PFSK-1 (cell line): ENCODE results near the gene TPRG1.

Experiments used
- FOXP2 ChIP-seq: optimal IDR thresholded peaks from 2 replicates; pipeline ENCODE3; 2011; ENCODE audit warnings: borderline replicate concordance, control low read depth, inconsistent platforms; ENCODE audit not compliant: insufficient read depth; ENCODE audit errors: extremely low read length, extremely low read depth
- POLR2AphosphoS5 ChIP-seq: IDR thresholded peaks from 2 replicates; pipeline ENCODE4 v1.6.1; 2012; ENCODE audit warnings: low read depth, mild to moderate bottlenecking, control low read depth, low read length, moderate library complexity
- REST ChIP-seq, 2 experiments: IDR thresholded peaks; 2 replicates each; pipeline versions ENCODE4 v1.6.1 to v1.8.0; 2011 to 2012; ENCODE audit warnings: low read depth in 2 of 2, low read length in 2 of 2, control low read depth in 1 of 2, inconsistent platforms in 1 of 2, mild to moderate bottlenecking in 1 of 2, moderate library complexity in 1 of 2; ENCODE audit not compliant: insufficient read depth in 1 of 2
- SIN3A ChIP-seq: IDR thresholded peaks from 2 replicates; pipeline ENCODE4 v1.6.1; 2012; ENCODE audit warnings: mild to moderate bottlenecking, low read length, moderate library complexity, borderline replicate concordance; ENCODE audit not compliant: insufficient read depth
- TAF1 ChIP-seq: IDR thresholded peaks from 2 replicates; pipeline ENCODE4 v1.6.1; 2012; ENCODE audit warnings: low read length, control low read depth, borderline replicate concordance; ENCODE audit not compliant: insufficient read depth

The TPRG1 gene

DNA sequence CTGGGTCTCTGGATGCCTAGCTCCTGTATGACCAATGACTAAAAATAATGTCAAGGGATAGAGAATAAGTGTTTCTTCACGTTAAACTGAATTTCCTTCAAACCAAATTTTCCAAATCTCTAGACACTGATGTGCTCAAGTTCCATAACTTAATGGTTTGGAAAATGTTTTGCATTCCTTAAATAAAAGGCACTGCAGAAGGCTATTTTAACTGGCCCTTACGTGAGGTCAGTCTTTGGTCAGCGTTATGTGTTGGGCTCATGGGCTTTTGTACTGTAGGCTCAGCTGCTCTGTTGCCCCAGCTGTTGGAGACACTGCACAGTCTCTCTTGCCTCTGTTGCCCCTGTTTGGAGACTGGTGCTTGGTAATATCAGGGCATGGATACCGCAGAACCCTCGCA lies 188.5 kb downstream of the TPRG1 start:
- TF ChIP-seq REST (IDR thresholded peaks at IDR 0.05; ENCODE audit: insufficient read depth in 1 of 2, low read depth in 2 of 2, low read length in 2 of 2) (no peak), POLR2AphosphoS5 (no peak)

DNA sequence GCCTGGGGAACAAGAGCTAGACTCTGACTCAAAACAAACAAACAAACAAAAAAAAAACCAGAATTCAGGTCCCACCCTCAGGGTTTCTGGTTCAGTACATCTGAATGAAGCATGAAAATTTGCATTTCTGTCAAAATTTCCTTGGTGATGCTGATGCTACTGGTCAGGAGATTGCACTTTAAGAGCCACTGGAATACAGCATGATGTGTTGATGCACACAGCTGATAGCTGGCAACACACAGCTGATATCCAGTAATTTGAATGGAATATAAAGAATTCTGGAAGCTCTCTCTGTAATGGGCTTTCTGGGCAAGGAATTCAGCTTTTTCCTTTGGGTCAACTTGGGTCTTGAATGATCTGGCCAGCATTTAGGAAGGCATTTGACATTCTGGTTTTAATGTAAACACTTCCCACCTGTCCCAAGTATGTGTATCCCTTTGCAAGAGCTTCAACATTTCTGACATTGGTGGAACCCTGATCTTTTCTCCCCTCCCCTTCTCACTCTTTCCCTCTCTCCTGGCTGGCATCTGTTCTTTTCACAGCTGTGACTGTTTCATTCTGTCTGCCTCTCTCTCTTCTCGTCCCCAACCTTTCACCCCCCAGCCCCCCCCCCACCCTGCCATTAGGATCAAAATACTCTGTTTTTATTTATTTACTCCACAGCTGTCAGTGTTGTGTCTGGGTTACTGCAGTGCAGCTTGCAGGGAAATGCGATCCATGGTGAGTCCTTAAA lies 189.5 kb downstream of the TPRG1 start:
- no peak for TF ChIP-seq POLR2AphosphoS5
- TF ChIP-seq FOXP2, result no peak
- no peak for TF ChIP-seq TAF1
- TF ChIP-seq REST (IDR thresholded peaks at IDR 0.05; ENCODE audit: insufficient read depth in 1 of 2, low read depth in 2 of 2, low read length in 2 of 2), result no peak
- no peak for TF ChIP-seq SIN3A

GRCh38 chr3:189363590-189364255 lies 192.0 kb downstream of the TPRG1 start:
- TF ChIP-seq FOXP2, result no peak
- no peak for TF ChIP-seq TAF1
- no peak for TF ChIP-seq SIN3A
- TF ChIP-seq POLR2AphosphoS5, result no peak
- no peak for TF ChIP-seq REST (IDR thresholded peaks at IDR 0.05; ENCODE audit: insufficient read depth in 1 of 2, low read depth in 2 of 2, low read length in 2 of 2)

DNA sequence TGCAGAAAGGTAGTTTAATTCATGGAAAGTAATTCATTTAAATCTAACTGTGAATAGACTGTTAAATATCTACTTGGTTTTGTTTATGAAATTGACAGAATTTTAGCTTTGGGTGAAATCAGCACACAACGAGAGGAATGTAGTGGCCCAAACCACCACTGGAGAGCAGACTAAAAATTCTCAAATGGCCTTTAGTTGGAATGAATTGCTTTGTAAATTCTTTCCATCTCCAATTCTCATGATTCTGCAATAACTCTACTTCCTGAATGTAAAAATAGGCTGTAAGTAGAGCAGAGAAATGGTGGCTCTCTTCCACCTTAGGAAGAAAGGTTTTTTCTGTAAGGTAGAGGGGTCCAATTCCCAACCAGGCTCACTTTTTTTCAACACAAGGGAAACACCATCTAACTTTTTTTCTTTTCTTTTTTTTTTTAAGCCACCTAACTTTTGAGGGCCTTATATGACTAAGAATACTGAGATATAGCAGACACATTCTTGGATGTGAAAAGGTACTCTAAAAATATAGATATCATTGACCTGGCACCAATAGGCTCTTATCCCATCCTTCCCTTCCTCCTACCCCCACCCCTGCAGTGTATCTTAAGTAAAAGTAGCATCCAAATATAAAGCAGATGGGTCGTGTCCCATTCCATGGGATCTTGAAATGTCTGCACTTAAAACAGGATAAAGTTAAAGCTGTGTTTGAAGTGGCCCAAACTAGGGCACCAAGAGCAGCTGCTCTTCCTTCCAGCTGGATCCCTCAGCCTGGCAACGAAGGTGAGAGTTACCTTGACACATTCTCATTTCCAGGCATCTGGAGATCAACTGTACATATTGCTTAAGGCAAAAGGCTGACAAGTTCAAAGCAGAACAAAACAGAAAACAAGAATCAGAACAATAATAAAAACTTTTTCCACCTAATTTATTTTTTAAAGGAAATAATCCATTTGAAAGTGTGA lies 194.1 kb downstream of the TPRG1 start:
- no peak for TF ChIP-seq TAF1
- TF ChIP-seq POLR2AphosphoS5, result no peak
- TF ChIP-seq SIN3A, result no peak
- TF ChIP-seq FOXP2, result no peak
- no peak for TF ChIP-seq REST (IDR thresholded peaks at IDR 0.05; ENCODE audit: insufficient read depth in 1 of 2, low read depth in 2 of 2, low read length in 2 of 2)
